Gastroesophageal sphincter (tissue), 3 donors: Measurements from ENCODE around the gene PLA2G10.

ENCODE experiments used
- EP300 ChIP-seq: sonication (generic); formaldehyde crosslinking; IDR thresholded peaks from one replicate; pipeline ENCODE4 v1.6.1; 2017; ENCODE audit warnings: antibody characterized with exemption, mild to moderate bottlenecking
- POLR2AphosphoS5 ChIP-seq: sonication (generic); formaldehyde crosslinking; IDR thresholded peaks from one replicate; pipeline ENCODE4 v1.6.1; 2017; ENCODE audit warnings: antibody characterized with exemption
- TF ChIP-seq, protein P1 (sequence below), 4 experiments: fragments of 200-600 bp in 2 of 4; fragments of 450-650 bp in 2 of 4; sonication (generic) in 1 of 4; IDR thresholded peaks; one replicate each; pipeline ENCODE4 v1.5.1; 2017 to 2019; ENCODE audit warnings: antibody characterized with exemption in 4 of 4, mild to moderate bottlenecking in 2 of 4, moderate library complexity in 2 of 4

- TF ChIP-seq POLR2AphosphoS5 = no peak
- TF ChIP-seq, protein P1, sequence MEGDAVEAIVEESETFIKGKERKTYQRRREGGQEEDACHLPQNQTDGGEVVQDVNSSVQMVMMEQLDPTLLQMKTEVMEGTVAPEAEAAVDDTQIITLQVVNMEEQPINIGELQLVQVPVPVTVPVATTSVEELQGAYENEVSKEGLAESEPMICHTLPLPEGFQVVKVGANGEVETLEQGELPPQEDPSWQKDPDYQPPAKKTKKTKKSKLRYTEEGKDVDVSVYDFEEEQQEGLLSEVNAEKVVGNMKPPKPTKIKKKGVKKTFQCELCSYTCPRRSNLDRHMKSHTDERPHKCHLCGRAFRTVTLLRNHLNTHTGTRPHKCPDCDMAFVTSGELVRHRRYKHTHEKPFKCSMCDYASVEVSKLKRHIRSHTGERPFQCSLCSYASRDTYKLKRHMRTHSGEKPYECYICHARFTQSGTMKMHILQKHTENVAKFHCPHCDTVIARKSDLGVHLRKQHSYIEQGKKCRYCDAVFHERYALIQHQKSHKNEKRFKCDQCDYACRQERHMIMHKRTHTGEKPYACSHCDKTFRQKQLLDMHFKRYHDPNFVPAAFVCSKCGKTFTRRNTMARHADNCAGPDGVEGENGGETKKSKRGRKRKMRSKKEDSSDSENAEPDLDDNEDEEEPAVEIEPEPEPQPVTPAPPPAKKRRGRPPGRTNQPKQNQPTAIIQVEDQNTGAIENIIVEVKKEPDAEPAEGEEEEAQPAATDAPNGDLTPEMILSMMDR (IDR thresholded peaks at IDR 0.05) = no peak
- no peak for TF ChIP-seq EP300
Measured at GRCh38 chr16:14634389-14634725, 59.8 kb downstream of the PLA2G10 start.
